HepG2 (cell line): ENCODE measurements around the gene SIRT5. TPM values are rescaled to one million over a fixed set of nuclear protein-coding genes. Genes with fewer than 3 reads are reported as not detected.

ENCODE experiments used
- GABPA ChIP-seq, 2 experiments: IDR thresholded peaks; 2 replicates each; pipeline ENCODE4 v1.6.1; 2011 to 2016; ENCODE audit warnings: low read depth in 2 of 2, low read length in 1 of 2, missing biosample characterization in 1 of 2, missing genetic modification characterization in 1 of 2
- HNF4A ChIP-seq: sonication (generic); formaldehyde crosslinking; IDR thresholded peaks from 2 replicates; pipeline ENCODE4 v1.4.0; 2020; ENCODE audit warnings: missing genetic modification reagents
- LCORL ChIP-seq, 2 experiments: fragments of 450-650 bp in 1 of 2; sonication (generic) in 1 of 2; formaldehyde crosslinking in 1 of 2; IDR thresholded peaks; 2 replicates each; pipeline versions ENCODE4 v1.5.0 to v1.6.1; 2017 to 2020; ENCODE audit warnings: antibody characterized with exemption in 1 of 2, missing genetic modification reagents in 1 of 2
- MAF1 ChIP-seq: sonication (generic); formaldehyde crosslinking; IDR thresholded peaks from 2 replicates; pipeline ENCODE4 v1.5.0; 2020; ENCODE audit warnings: missing genetic modification reagents, borderline replicate concordance
- NR2F2 ChIP-seq: IDR thresholded peaks from 2 replicates; pipeline ENCODE4 v1.6.1; 2012; ENCODE audit warnings: low read depth, inconsistent platforms, borderline replicate concordance
- NR2F6 ChIP-seq, 2 experiments: IDR thresholded peaks; 2 replicates each; pipeline ENCODE4 v1.6.1; 2016; ENCODE audit warnings: antibody characterized with exemption in 1 of 2, mild to moderate bottlenecking in 1 of 2
- PCBP1 ChIP-seq: fragments of 200-400 bp; formaldehyde crosslinking; IDR thresholded peaks from 2 replicates; pipeline ENCODE4 v1.6.1; 2017; ENCODE audit warnings: mild to moderate bottlenecking, low read depth, low read length, borderline replicate concordance
- RXRB ChIP-seq: IDR thresholded peaks from 2 replicates; pipeline ENCODE4 v1.6.1; 2016; ENCODE audit warnings: borderline replicate concordance, missing genetic modification reagents, missing compliant biosample characterization
- SOX5 ChIP-seq: IDR thresholded peaks from 2 replicates; pipeline ENCODE4 v1.6.1; 2016; ENCODE audit warnings: borderline replicate concordance
- TCF12 ChIP-seq, 2 experiments: fragments of 450-650 bp in 1 of 2; sonication (generic) in 1 of 2; formaldehyde crosslinking in 1 of 2; IDR thresholded peaks; 2 replicates each; pipeline versions ENCODE4 v1.6.1 to v1.8.0; 2017 to 2022; ENCODE audit warnings: antibody characterized with exemption in 1 of 2, mild to moderate bottlenecking in 1 of 2, missing genetic modification reagents in 1 of 2, moderate library complexity in 1 of 2
- ZBTB42 ChIP-seq: sonication (generic); formaldehyde crosslinking; IDR thresholded peaks from 2 replicates; pipeline ENCODE4 v1.5.0; 2020; ENCODE audit warnings: mild to moderate bottlenecking, missing genetic modification reagents
- ZBTB7B ChIP-seq: sonication (generic); formaldehyde crosslinking; IDR thresholded peaks from 2 replicates; pipeline ENCODE4 v1.4.0; 2020; ENCODE audit warnings: missing genetic modification reagents
- ZMYM4 ChIP-seq: sonication (generic); formaldehyde crosslinking; IDR thresholded peaks from 2 replicates; pipeline ENCODE4 v1.8.1; 2023; ENCODE audit warnings: mild to moderate bottlenecking, missing genetic modification reagents
- ZNF124 ChIP-seq: sonication (generic); formaldehyde crosslinking; IDR thresholded peaks from 2 replicates; pipeline ENCODE4 v1.4.0; 2020; ENCODE audit warnings: missing genetic modification reagents
- ZNF264 ChIP-seq: sonication (generic); formaldehyde crosslinking; IDR thresholded peaks from 2 replicates; pipeline ENCODE4 v1.4.0; 2020; ENCODE audit warnings: missing genetic modification reagents
- ZNF451 ChIP-seq: sonication (generic); formaldehyde crosslinking; IDR thresholded peaks from 2 replicates; pipeline ENCODE4 v1.5.0; 2020; ENCODE audit warnings: mild to moderate bottlenecking, missing genetic modification reagents
- ZNF546 ChIP-seq: sonication (generic); formaldehyde crosslinking; conservative IDR thresholded peaks from 2 replicates; pipeline ENCODE4 v1.8.1; 2023; ENCODE audit warnings: mild to moderate bottlenecking, missing genetic modification reagents
- ZNF879 ChIP-seq: sonication (generic); formaldehyde crosslinking; IDR thresholded peaks from 2 replicates; pipeline ENCODE4 v1.8.1; 2023; ENCODE audit warnings: missing genetic modification reagents
- ZSCAN21 ChIP-seq: sonication (generic); formaldehyde crosslinking; IDR thresholded peaks from 2 replicates; pipeline ENCODE4 v1.8.0; 2022; ENCODE audit warnings: mild to moderate bottlenecking, missing genetic modification reagents, moderate library complexity, borderline replicate concordance
- polyA plus RNA-seq, 8 experiments: library from polyadenylated mRNA; depleted of rRNA in 3 of 8; stranded (reverse) in 7 of 8; unstranded in 1 of 8; fragments of >200 nt; fragmentation: Illumina TruSeq in 4 of 8; extraction: Trizol in 4 of 8; gene quantifications; 2 replicates each; pipeline versions ENCODE4 v1.2.1 to v1.2.3, GENCODE V29; 2011 to 2016; ENCODE audit warnings: low read depth in 4 of 8, missing spikeins in 1 of 8, mixed read lengths in 1 of 8; ENCODE audit not compliant: insufficient read depth in 1 of 8
- total RNA-seq, 5 experiments: library from RNA; depleted of rRNA; stranded (reverse); fragments of >200 nt; fragmentation: Illumina TruSeq; extraction: Trizol; gene quantifications; 2 replicates each; pipeline ENCODE4 v1.2.3, GENCODE V29; 2016; ENCODE audit warnings: low read depth in 1 of 5
- TF ChIP-seq, protein P1 (sequence below): fragments of 450-650 bp; IDR thresholded peaks from 2 replicates; pipeline ENCODE4 v1.6.1; 2017
- TF ChIP-seq, protein P2 (sequence below): sonication (generic); formaldehyde crosslinking; IDR thresholded peaks from 2 replicates; pipeline ENCODE4 v1.5.1; 2020; ENCODE audit warnings: mild to moderate bottlenecking, missing genetic modification reagents, borderline replicate concordance
- TF ChIP-seq, protein P3 (sequence below): sonication (generic); formaldehyde crosslinking; IDR thresholded peaks from 2 replicates; pipeline ENCODE4 v1.4.0; 2020; ENCODE audit warnings: mild to moderate bottlenecking, missing genetic modification reagents

SIRT5 gene
- total and polyA plus RNA-seq, 2 of the 13 experiments (the other 11 are each of a cell fraction or from before 2014, with no cell fraction given) = 14.1 to 16.6 TPM

DNA sequence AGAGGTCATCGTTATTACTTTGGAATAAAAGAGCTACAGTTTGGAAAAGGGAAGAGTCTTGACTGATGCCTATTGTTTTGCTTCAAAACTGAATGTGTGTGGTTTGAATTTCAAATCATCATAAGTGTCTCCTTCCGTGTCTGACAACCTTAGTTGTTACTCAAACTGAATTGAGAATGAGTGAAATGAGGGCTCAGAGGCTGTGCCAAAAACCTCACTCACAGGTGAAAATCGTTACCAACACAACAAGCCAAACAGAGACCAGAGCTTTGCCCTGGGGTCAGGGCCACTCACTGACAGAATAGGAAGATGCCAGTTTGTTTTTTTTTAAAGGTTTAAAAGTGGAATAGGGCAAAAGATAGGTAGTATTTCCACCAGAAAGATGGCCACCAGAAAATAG is 15.2 kb upstream of the SIRT5 start (continued):
- TF ChIP-seq, protein P1, sequence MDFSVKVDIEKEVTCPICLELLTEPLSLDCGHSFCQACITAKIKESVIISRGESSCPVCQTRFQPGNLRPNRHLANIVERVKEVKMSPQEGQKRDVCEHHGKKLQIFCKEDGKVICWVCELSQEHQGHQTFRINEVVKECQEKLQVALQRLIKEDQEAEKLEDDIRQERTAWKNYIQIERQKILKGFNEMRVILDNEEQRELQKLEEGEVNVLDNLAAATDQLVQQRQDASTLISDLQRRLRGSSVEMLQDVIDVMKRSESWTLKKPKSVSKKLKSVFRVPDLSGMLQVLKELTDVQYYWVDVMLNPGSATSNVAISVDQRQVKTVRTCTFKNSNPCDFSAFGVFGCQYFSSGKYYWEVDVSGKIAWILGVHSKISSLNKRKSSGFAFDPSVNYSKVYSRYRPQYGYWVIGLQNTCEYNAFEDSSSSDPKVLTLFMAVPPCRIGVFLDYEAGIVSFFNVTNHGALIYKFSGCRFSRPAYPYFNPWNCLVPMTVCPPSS = no peak
- TF ChIP-seq NR2F2 = peak; percentile 73; the same call in 1 of the 2 replicates
- TF ChIP-seq, protein P2, sequence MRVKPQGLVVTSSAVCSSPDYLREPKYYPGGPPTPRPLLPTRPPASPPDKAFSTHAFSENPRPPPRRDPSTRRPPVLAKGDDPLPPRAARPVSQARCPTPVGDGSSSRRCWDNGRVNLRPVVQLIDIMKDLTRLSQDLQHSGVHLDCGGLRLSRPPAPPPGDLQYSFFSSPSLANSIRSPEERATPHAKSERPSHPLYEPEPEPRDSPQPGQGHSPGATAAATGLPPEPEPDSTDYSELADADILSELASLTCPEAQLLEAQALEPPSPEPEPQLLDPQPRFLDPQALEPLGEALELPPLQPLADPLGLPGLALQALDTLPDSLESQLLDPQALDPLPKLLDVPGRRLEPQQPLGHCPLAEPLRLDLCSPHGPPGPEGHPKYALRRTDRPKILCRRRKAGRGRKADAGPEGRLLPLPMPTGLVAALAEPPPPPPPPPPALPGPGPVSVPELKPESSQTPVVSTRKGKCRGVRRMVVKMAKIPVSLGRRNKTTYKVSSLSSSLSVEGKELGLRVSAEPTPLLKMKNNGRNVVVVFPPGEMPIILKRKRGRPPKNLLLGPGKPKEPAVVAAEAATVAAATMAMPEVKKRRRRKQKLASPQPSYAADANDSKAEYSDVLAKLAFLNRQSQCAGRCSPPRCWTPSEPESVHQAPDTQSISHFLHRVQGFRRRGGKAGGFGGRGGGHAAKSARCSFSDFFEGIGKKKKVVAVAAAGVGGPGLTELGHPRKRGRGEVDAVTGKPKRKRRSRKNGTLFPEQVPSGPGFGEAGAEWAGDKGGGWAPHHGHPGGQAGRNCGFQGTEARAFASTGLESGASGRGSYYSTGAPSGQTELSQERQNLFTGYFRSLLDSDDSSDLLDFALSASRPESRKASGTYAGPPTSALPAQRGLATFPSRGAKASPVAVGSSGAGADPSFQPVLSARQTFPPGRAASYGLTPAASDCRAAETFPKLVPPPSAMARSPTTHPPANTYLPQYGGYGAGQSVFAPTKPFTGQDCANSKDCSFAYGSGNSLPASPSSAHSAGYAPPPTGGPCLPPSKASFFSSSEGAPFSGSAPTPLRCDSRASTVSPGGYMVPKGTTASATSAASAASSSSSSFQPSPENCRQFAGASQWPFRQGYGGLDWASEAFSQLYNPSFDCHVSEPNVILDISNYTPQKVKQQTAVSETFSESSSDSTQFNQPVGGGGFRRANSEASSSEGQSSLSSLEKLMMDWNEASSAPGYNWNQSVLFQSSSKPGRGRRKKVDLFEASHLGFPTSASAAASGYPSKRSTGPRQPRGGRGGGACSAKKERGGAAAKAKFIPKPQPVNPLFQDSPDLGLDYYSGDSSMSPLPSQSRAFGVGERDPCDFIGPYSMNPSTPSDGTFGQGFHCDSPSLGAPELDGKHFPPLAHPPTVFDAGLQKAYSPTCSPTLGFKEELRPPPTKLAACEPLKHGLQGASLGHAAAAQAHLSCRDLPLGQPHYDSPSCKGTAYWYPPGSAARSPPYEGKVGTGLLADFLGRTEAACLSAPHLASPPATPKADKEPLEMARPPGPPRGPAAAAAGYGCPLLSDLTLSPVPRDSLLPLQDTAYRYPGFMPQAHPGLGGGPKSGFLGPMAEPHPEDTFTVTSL = peak; percentile 72; the same call in 1 of the 2 replicates
- TF ChIP-seq, protein P3, sequence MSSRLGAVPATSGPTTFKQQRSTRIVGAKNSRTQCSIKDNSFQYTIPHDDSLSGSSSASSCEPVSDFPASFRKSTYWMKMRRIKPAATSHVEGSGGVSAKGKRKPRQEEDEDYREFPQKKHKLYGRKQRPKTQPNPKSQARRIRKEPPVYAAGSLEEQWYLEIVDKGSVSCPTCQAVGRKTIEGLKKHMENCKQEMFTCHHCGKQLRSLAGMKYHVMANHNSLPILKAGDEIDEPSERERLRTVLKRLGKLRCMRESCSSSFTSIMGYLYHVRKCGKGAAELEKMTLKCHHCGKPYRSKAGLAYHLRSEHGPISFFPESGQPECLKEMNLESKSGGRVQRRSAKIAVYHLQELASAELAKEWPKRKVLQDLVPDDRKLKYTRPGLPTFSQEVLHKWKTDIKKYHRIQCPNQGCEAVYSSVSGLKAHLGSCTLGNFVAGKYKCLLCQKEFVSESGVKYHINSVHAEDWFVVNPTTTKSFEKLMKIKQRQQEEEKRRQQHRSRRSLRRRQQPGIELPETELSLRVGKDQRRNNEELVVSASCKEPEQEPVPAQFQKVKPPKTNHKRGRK (CRISPR knock-in tag) = no peak
- TF ChIP-seq ZSCAN21 (CRISPR knock-in tag) = no peak
- no peak for TF ChIP-seq ZNF264 (CRISPR knock-in tag)
- 0 out of 2 replicates have a peak, but pooled peaks have one; percentile 39 for TF ChIP-seq LCORL (IDR thresholded peaks at IDR 0.05)
- TF ChIP-seq LCORL (CRISPR knock-in tag; IDR thresholded peaks at IDR 0.05) = peak; percentile 49; the same call in 1 of the 2 replicates
- TF ChIP-seq HNF4A = peak; percentile 69
- 0 out of 2 replicates have a peak, but pooled peaks have one; percentile 19 for TF ChIP-seq SOX5 (CRISPR knock-in tag)
- TF ChIP-seq TCF12 (IDR thresholded peaks at IDR 0.05) = no peak
- TF ChIP-seq TCF12 (CRISPR knock-in tag; IDR thresholded peaks at IDR 0.05) = no peak
- no peak for TF ChIP-seq GABPA (IDR thresholded peaks at IDR 0.05; ENCODE audit: low read depth, low read length)
- 0 out of 2 replicates have a peak, but pooled peaks have one; percentile 18 for TF ChIP-seq GABPA (CRISPR knock-in tag; IDR thresholded peaks at IDR 0.05; ENCODE audit: low read depth)
- TF ChIP-seq ZNF546 (CRISPR knock-in tag) = no peak
- TF ChIP-seq MAF1 (CRISPR knock-in tag) = no peak
- TF ChIP-seq NR2F6 (IDR thresholded peaks at IDR 0.05) = peak; percentile 84
- peak; percentile 84 for TF ChIP-seq NR2F6 (CRISPR knock-in tag; IDR thresholded peaks at IDR 0.05)
- TF ChIP-seq PCBP1 = no peak
- TF ChIP-seq ZBTB42 = no peak
- no peak for TF ChIP-seq ZBTB7B
- TF ChIP-seq ZNF124 (CRISPR knock-in tag) = no peak
- no peak for TF ChIP-seq ZNF879 (CRISPR knock-in tag)
- peak; percentile 66 for TF ChIP-seq RXRB
- peak; percentile 59 for TF ChIP-seq ZMYM4 (CRISPR knock-in tag)
- TF ChIP-seq ZNF451 (CRISPR knock-in tag) = no peak
